Suprapubic skin (tissue), 4 donors: Measurements from ENCODE around the gene CCSER2. TPM values are rescaled to one million over a fixed set of nuclear protein-coding genes. Genes with fewer than 3 reads are reported as not detected.

Experiments used
- DNase-seq, 2 donors: peaks; one replicate each; pipeline ENCODE4 v3.0.0-alpha.2; 2019; ENCODE audit warnings: low spot score in 2 of 2
- H3K27ac ChIP-seq: fragments of 200-600 bp; sonication (generic); one replicate; pipeline ENCODE4 v1.5.1; 2019
- H3K27me3 ChIP-seq: fragments of 200-600 bp; sonication (generic); one replicate; pipeline ENCODE4 v1.5.1; 2019
- H3K36me3 ChIP-seq: fragments of 200-600 bp; sonication (generic); one replicate; pipeline ENCODE4 v1.5.1; 2019
- H3K4me1 ChIP-seq: fragments of 200-600 bp; sonication (generic); one replicate; pipeline ENCODE4 v1.5.1; 2019
- H3K4me3 ChIP-seq: fragments of 200-600 bp; sonication (generic); one replicate; pipeline ENCODE4 v1.5.1; 2019; ENCODE audit warnings: mild to moderate bottlenecking
- H3K9me3 ChIP-seq: fragments of 200-600 bp; sonication (generic); one replicate; pipeline ENCODE4 v1.5.1; 2019
- CTCF ChIP-seq, 2 donors: fragments of 200-600 bp in 1 of 2; fragments of 450-650 bp in 1 of 2; sonication (generic) in 1 of 2; IDR thresholded peaks; one replicate each; pipeline ENCODE4 v1.5.1; 2016 to 2019; ENCODE audit warnings: antibody characterized with exemption in 2 of 2, mild to moderate bottlenecking in 1 of 2, moderate library complexity in 1 of 2
- EP300 ChIP-seq: sonication (generic); formaldehyde crosslinking; IDR thresholded peaks from one replicate; pipeline ENCODE4 v1.6.1; 2017; ENCODE audit warnings: antibody characterized with exemption
- POLR2A ChIP-seq, 2 donors: fragments of 450-650 bp; IDR thresholded peaks; one replicate each; pipeline ENCODE4 v1.6.1; 2017; ENCODE audit warnings: antibody characterized with exemption in 2 of 2, mild to moderate bottlenecking in 2 of 2, moderate library complexity in 2 of 2
- POLR2AphosphoS5 ChIP-seq, 3 donors: sonication (generic); formaldehyde crosslinking; IDR thresholded peaks; one replicate each; pipeline ENCODE4 v1.6.1; 2017; ENCODE audit warnings: antibody characterized with exemption in 3 of 3
- WGBS: methylation state at CpG from one replicate; pipeline ENCODE4 v1.1.5; 2018; 5-methylcytosine and 5-hydroxymethylcytosine counted together
- total RNA-seq, 4 donors: library from RNA; depleted of rRNA; stranded (reverse); fragments of >200 nt; gene quantifications; one replicate each; pipeline ENCODE4 v1.1.0, GENCODE V29; 2016

Gene CCSER2
- total RNA-seq, 4 donors from 2014 or later: 39.8 to 52.7 (median 47.9) TPM

- H3K27me3 ChIP-seq: no peaks in the 10 kb centered on the region
- DNase-seq: no peak
- peak overlapping the region; percentile 100 for H3K4me3 ChIP-seq
- no peaks in the 10 kb centered on the region for H3K9me3 ChIP-seq
- no peak overlapping the region for H3K27ac ChIP-seq
- 83% methylated on average over 7 of the region's 7 CpGs for WGBS
- TF ChIP-seq CTCF (IDR thresholded peaks at IDR 0.05) (no peak), POLR2A (IDR thresholded peaks at IDR 0.05) (no peak), EP300 (no peak), POLR2AphosphoS5 (IDR thresholded peaks at IDR 0.05) (no peak)
- peaks cover 23% of the 10 kb centered on the region for H3K4me1 ChIP-seq
- no peaks in the 10 kb centered on the region for H3K36me3 ChIP-seq
These were observed 1.7 kb downstream of the CCSER2 start for GRCh38 chr10:84329986-84330651.

GRCh38 chr10:84331091-84331490 is 2.7 kb downstream of the CCSER2 start:
- Histone ChIP-seq H3K27ac (no peak overlapping the region), H3K4me1 (peaks cover 27% of the 10 kb centered on the region)

DNA sequence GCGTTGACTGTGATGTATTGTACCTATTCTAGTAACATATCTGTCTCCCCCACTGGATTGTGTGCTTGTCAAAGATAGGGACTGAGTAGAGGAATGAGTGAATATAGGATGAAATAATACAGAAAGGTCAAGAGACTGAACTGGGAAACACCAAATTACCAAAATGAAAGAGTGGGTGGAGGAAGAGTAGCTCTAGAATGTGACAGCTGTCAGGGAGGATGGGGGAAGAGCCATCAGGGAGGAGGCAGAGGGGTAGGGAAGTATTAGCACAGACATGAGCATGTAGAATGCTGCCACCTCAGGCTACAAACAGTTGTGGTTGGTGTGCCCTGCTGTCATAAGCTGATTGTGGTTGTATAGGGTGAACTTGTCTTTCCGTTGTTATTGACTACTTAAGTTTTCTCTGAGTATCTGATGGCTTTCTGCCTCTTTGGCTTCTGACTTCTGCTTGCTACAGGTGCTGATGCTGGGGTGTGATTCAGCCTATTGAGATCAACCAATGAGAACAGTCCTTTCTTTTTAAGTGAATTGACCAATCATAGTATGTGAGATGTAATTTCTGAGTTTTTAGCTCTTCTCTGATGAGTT is 5.6 kb downstream of the CCSER2 start:
- Histone ChIP-seq H3K4me3 (no peak overlapping the region), H3K27ac (no peak overlapping the region), H3K27me3 (no peaks in the 10 kb centered on the region), H3K4me1 (peaks cover 43% of the 10 kb centered on the region), H3K9me3 (no peaks in the 10 kb centered on the region), H3K36me3 (no peaks in the 10 kb centered on the region)
- no peak for DNase-seq
- 70% methylated on average over 2 of the region's 2 CpGs for WGBS
- TF ChIP-seq POLR2A (IDR thresholded peaks at IDR 0.05) (no peak), EP300 (no peak), POLR2AphosphoS5 (IDR thresholded peaks at IDR 0.05) (no peak), CTCF (IDR thresholded peaks at IDR 0.05) (no peak)

More at GRCh38 chr10:84331091-84331490, 2.7 kb downstream of the CCSER2 start:
- WGBS: 85% methylated on average over 2 of the region's 2 CpGs
- H3K9me3 ChIP-seq: no peaks in the 10 kb centered on the region
- no peak for DNase-seq
- no peak for TF ChIP-seq POLR2AphosphoS5 (IDR thresholded peaks at IDR 0.05)
- no peak for TF ChIP-seq POLR2A (IDR thresholded peaks at IDR 0.05)
- no peaks in the 10 kb centered on the region for H3K36me3 ChIP-seq
- no peaks in the 10 kb centered on the region for H3K27me3 ChIP-seq
- H3K4me3 ChIP-seq: no peak overlapping the region

GRCh38 chr10:84334811-84335210 is 6.4 kb downstream of the CCSER2 start:
- WGBS: 86% methylated on average over 2 of the region's 2 CpGs
- no peak for DNase-seq
- H3K27ac ChIP-seq: no peak overlapping the region
- no peaks in the 10 kb centered on the region for H3K27me3 ChIP-seq
- no peak overlapping the region for H3K4me3 ChIP-seq
- H3K4me1 ChIP-seq: peaks cover 36% of the 10 kb centered on the region
- TF ChIP-seq EP300: no peak
- TF ChIP-seq POLR2A (IDR thresholded peaks at IDR 0.05): no peak
- TF ChIP-seq CTCF (IDR thresholded peaks at IDR 0.05): no peak
- TF ChIP-seq POLR2AphosphoS5 (IDR thresholded peaks at IDR 0.05): no peak
- no peaks in the 10 kb centered on the region for H3K9me3 ChIP-seq
- H3K36me3 ChIP-seq: no peaks in the 10 kb centered on the region

GRCh38 chr10:84335516-84335915 is 7.1 kb downstream of the CCSER2 start:
- H3K4me3 ChIP-seq: no peak overlapping the region
- no peak overlapping the region for H3K27ac ChIP-seq
- no peak for TF ChIP-seq CTCF (IDR thresholded peaks at IDR 0.05)
- no peak for TF ChIP-seq EP300
- no peak for TF ChIP-seq POLR2AphosphoS5 (IDR thresholded peaks at IDR 0.05)
- TF ChIP-seq POLR2A (IDR thresholded peaks at IDR 0.05): no peak
- no peaks in the 10 kb centered on the region for H3K9me3 ChIP-seq
- WGBS: 88% methylated on average over 3 of the region's 3 CpGs
- no peak for DNase-seq
- H3K27me3 ChIP-seq: no peaks in the 10 kb centered on the region
- peaks cover 29% of the 10 kb centered on the region for H3K4me1 ChIP-seq
- no peaks in the 10 kb centered on the region for H3K36me3 ChIP-seq
